Gastrocnemius medialis (tissue), 4 donors: ENCODE results near the gene SDCCAG8.

Experiments used
- POLR2A ChIP-seq, 2 donors: fragments of 450-650 bp; IDR thresholded peaks; one replicate each; pipeline ENCODE4 v1.6.1; 2017; ENCODE audit warnings: antibody characterized with exemption in 2 of 2, mild to moderate bottlenecking in 2 of 2, moderate library complexity in 2 of 2
- TF ChIP-seq, protein P1 (sequence below), 5 experiments: fragments of 450-650 bp in 3 of 5; fragments of 200-600 bp in 2 of 5; sonication (generic) in 2 of 5; IDR thresholded peaks in 4 of 5; conservative IDR thresholded peaks in 1 of 5; 1 replicate in 4 of 5; 2 replicates in 1 of 5; pipeline ENCODE4 v1.5.1; 2016 to 2019; ENCODE audit warnings: antibody characterized with exemption in 5 of 5, mild to moderate bottlenecking in 3 of 5, moderate library complexity in 3 of 5

DNA sequence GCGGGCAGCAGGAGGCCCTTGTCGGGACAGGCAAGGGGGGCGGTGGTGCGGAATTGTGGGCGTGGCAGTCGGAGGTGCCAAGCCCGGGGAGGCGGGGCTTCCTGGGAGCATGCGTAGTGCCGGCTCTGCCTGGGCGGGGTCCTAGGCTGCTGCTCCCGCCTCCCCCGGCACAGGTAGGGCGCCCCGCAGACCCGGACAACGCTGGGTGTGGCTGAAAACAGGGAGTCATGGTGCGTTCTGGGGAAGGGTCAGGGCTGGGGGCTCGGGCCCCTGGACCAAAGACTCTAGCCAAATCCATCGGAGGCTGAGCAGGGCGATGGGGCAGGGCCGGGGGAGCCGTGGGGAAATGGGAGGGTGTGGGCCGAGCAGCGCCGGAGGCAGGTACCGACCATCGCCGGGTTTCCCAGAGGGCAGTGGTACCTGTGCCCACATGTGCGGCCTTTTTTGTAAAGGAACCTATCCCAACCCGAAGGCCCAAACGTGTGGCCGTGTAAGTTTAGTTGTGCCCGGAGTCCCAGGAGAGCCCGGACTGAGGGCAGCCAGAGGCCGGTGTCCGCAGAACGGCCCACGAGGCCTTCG is 231.9 kb downstream of the SDCCAG8 start:
- TF ChIP-seq, protein P1, sequence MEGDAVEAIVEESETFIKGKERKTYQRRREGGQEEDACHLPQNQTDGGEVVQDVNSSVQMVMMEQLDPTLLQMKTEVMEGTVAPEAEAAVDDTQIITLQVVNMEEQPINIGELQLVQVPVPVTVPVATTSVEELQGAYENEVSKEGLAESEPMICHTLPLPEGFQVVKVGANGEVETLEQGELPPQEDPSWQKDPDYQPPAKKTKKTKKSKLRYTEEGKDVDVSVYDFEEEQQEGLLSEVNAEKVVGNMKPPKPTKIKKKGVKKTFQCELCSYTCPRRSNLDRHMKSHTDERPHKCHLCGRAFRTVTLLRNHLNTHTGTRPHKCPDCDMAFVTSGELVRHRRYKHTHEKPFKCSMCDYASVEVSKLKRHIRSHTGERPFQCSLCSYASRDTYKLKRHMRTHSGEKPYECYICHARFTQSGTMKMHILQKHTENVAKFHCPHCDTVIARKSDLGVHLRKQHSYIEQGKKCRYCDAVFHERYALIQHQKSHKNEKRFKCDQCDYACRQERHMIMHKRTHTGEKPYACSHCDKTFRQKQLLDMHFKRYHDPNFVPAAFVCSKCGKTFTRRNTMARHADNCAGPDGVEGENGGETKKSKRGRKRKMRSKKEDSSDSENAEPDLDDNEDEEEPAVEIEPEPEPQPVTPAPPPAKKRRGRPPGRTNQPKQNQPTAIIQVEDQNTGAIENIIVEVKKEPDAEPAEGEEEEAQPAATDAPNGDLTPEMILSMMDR (IDR thresholded peaks at IDR 0.05 in 4 of 5, conservative IDR thresholded peaks at IDR 0.05 in 1 of 5), result no peak
- no peak for TF ChIP-seq POLR2A (IDR thresholded peaks at IDR 0.05)
